Left cardiac atrium (tissue), 4 donors: ENCODE results near the gene PPM1M. TPM values are rescaled to one million over a fixed set of nuclear protein-coding genes. Genes with fewer than 3 reads are reported as not detected.
A peak's percentile ranks its signal among the peaks of the same experiment; 100 is the strongest.

Source experiments
- ATAC-seq, 2 donors: fragments of 200-7000 bp; cut with Tn5 transposase; one replicate each; pipeline ENCODE4 v1.9.1; 2020; ENCODE audit warnings: mild to moderate bottlenecking in 2 of 2, moderate library complexity in 2 of 2
- DNase-seq: peaks from one replicate; pipeline ENCODE4 v3.0.0-alpha.2; 2020
- intact Hi-C, 2 donors: fragments of 100-400 bp; cut with DNase I; formaldehyde crosslinking; loops; one replicate each; pipeline versions ENCODE4 v1.14.1 to v1.15.1; 2022 to 2023
- long read RNA-seq: library from polyadenylated mRNA; unstranded; transcript quantifications from one replicate; pipeline ENCODE4 v2.0.0, GENCODE V29; 2021
- total RNA-seq, 2 donors: library from RNA; stranded (reverse); fragmentation: NEBNext Ultra II Directional; extraction: Animal tissue kit (Norgen Biotek cat#: 25700); gene quantifications; one replicate each; pipeline ENCODE4 v1.2.1, GENCODE V29; 2021
- donor health status: DM: no; HTN: yes; CAD: no.
- donor health status: DM: no; HTN: yes; CAD: no; lungs with severe emphysema.
- donor health status: DM: yes; HTN: yes; CAD: no.
- donor health status: Dilated cardiomyopathy.

Gene PPM1M, protein sequence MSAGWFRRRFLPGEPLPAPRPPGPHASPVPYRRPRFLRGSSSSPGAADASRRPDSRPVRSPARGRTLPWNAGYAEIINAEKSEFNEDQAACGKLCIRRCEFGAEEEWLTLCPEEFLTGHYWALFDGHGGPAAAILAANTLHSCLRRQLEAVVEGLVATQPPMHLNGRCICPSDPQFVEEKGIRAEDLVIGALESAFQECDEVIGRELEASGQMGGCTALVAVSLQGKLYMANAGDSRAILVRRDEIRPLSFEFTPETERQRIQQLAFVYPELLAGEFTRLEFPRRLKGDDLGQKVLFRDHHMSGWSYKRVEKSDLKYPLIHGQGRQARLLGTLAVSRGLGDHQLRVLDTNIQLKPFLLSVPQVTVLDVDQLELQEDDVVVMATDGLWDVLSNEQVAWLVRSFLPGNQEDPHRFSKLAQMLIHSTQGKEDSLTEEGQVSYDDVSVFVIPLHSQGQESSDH
- 10 to 100 TPM; 11.8 to 17.4 TPM for total RNA-seq
- long read RNA-seq, transcript PPM1M-202 (10 exons, 2,193 nt) = major isoform, 12 of 18 reads
- long read RNA-seq, partial matches to known transcripts = 2 of 18 reads
- long read RNA-seq, other reads (novel, unspliced or antisense) = 4 of 18 reads

DNA sequence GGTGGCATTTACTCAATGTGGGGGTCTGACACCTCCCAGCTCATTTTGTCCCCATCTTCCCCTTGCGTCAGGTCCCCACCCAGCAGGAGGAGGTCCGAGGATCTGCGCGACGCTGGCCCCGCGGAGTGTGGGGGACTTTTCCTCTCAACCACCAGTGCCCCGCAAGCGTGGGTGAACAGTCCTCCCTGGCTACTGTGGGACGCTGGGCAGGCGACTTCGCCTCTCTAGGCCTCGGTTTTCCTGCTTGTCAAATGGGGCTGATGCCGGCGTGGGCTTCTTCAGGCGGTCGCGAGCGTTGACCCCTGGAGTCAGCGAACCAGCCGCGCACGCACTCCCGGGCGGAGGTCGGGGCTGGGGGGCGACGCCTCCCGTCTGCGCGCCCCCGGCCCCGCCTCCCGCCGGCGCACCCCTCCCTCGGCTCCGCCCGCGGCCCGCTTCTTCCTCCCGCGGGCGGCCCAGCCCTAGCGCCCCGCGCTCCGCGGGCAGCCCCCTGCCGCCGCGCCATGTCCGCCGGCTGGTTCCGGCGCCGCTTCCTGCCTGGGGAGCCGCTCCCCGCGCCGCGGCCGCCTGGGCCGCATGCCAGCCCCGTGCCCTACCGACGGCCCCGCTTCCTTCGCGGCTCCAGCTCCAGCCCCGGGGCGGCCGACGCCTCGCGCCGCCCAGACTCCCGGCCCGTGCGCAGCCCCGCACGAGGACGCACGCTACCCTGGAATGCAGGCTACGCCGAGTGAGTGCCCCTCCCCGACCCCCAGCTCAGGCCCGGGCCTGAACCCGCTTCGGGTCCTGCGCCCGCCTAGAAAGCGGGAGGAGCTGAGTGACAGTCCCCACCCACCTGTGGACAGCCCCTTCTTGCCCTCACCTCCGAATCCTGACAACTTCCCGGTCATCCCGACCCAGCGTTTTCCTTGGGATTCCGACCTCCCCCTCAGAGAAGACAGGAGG lies at the start of gene PPM1M:
Gene PPM1M, plus strand, starts transcription at position 438 of the 942 bp plus-strand sequence. Its CDS starts 66 bp downstream, at position 504.
- intact Hi-C loops = no loop called here
- DNase-seq (peak; percentile 62), ATAC-seq (peak; percentile 51 to 72)

DNA sequence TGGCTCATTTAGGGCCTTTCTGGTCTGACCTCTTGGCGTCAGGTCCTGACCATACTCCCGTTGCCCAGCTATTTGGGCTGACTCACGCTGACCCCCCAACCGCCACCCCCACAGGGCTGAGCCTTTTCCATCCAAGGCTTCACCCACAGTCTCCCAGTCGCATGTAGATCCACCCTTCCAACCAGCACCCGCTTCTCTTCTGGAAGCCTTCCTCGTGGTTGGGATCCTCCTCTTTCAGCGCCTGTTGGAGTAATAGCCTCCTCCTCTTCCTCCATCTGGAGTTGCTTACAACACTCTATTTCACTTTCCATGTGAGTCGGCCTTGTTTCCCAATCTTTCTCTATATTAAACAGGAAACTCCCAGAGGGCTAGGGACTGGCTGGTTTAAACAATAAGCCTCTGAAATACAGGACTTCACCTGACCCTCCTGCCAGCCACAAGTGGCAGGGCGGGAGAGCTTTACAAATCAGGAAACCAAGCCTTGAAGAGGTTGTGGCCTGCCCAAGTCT lies 49.7 kb upstream of the PPM1M start:
- intact Hi-C loops = loop anchor here in 1 of 2 donors (2.0 kb wide), 1 partner anchor 41 kb away; the partner anchor contains the start of gene POC1A
- peak; percentile 60 for DNase-seq
- ATAC-seq = peak; percentile 24 to 25

DNA sequence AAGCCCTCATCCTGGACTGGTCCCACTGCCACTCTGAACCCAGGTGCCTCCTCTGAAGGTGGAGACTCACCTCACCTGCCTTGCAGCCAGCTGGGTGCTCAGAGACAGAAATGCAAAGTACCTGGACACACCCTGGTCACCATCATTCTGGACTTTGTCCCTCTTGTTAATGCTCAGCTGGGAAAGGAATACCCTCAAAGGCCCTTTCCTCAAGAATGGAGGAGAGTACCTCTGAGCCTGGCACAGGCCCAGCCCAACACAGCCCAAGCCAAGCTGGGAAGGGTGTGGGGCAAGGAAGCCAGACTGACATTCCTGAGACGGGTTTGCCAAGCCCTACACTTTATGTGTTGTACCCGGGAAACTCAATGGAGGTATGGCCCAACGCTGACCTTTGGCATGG lies 48.6 kb upstream of the PPM1M start:
- DNase-seq (no peak), ATAC-seq (no peak)
- intact Hi-C loops = no loop called here

DNA sequence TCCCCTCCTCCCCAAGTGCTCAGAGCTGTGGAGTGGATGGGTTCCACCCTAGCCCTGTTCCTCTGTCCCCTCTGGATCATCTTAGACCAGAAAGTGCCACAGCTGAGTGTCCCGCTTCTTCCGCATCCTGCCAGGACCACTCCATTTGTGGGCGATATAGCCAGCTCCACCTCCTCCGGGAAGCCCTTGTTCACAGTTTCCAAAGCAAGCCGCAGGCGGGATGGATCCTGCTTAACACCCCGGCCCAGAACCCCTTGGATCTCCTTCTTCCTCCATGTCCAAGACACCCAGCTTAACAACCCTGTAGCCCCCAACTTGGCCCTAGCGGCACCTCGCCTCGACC lies 48.1 kb upstream of the PPM1M start:
- ATAC-seq (peak in 1 of 2 donors; percentile 3), DNase-seq (no peak)
- intact Hi-C loops = no loop called here

DNA sequence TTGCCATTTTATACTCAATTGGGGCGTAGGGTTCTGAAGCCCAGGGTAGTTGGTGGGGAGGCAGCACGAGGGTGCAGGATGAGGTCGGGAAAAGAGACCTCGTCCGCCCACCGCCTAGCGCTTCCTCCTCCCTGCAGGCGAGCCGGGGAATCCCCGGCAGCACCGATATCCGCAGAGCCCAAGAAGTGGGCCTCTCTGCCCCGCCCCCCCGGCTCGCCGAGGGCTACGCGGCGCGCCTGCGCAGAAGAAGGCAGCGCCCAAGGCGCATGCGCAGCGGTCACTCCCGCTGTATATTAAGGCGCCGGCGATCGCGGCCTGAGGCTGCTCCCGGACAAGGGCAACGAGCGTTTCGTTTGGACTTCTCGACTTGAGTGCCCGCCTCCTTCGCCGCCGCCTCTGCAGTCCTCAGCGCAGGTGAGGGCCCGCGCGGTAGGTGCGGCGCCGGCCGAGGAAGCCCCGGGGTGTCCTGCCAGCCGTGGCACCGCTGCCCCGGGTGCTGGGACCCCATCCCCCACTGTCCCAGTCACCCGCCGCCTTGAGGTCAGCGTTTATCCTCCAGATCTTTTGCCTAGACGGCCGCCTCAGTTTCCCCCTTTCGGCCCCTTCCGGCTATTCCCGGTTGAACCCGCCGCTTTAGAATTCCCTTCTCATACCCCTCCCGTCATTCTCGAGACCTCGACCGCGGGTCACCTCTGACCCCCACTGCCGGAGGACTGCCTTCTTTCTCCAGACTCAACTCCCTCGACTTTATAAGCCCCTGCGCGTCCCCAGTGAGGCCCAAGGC lies 47.5 kb upstream of the PPM1M start, which contains the start of gene ALAS1:
Gene ALAS1, plus strand, starts transcription at position 319 of the 784 bp plus-strand sequence. CDS start 1,082 bp downstream, outside the sequence.
- intact Hi-C loops = no loop called here
- ATAC-seq (peak; percentile 87 to 91), DNase-seq (peak; percentile 94)

DNA sequence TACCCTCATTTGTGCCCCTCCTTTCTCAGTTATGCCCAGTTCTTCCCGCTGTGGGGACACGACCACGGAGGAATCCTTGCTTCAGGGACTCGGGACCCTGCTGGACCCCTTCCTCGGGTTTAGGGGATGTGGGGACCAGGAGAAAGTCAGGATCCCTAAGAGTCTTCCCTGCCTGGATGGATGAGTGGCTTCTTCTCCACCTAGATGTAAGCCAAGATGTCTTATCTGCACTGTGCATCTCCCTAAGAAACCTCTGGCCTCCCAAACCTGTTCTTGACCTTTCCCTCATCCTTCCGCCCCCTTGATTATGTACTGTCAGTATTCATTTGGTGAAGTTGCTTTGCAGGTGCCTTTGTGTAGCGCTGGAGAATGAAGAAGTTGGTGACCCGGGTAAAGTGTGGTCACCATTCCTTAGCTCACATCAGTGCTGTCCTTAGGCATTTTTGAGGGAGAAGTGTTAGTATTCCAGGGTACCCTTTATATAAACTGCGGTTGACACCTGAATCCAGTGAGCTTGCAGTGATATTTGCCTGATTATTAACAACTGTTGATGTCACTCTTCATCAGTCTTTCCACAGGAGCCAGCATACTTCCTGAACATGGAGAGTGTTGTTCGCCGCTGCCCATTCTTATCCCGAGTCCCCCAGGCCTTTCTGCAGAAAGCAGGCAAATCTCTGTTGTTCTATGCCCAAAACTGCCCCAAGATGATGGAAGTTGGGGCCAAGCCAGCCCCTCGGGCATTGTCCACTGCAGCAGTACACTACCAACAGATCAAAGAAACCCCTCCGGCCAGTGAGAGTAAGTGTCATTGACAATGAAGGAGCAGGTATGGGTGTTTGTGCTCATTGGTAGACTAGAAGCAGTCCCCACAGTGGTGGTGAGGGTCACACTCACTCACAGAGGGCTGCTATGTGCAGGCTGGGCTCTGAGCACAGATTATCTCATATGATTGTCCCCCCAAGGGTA lies 46.6 kb upstream of the PPM1M start:
- ATAC-seq (no peak), DNase-seq (no peak)
- intact Hi-C loops = no loop called here

DNA sequence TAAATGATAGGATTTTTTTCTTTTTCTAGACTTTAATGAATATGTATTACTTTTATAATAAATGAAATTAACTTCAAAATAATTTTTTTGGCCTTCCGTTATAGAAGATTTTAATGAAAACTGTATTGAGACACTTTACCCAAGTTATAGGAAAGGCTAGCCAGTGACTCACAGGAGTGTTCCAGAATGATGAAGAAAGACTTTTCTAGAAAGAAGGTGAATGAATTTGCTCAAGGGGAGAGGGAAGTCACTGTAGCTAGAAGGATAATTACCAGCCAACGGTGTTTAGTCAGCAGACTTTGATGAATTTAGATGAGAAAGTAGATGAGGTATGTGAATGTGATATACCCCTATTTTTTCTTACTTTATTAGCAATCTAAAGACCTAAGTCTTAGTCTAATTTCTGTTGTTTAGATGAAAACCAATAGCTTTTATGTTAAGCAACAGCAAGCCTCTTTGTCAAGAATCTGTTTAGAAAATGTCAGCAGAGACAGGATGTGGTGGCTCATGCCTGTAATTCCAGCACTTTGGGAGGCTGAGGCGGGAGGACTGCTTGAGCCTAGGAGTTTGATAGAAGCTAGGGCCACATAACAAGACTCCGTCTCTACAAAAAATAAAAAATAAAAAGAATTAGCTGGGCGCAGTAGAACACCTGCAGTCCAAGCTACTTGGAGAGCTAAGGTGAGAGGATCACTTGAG lies 44.4 kb upstream of the PPM1M start:
- no peak for ATAC-seq
- intact Hi-C loops = no loop called here

DNA sequence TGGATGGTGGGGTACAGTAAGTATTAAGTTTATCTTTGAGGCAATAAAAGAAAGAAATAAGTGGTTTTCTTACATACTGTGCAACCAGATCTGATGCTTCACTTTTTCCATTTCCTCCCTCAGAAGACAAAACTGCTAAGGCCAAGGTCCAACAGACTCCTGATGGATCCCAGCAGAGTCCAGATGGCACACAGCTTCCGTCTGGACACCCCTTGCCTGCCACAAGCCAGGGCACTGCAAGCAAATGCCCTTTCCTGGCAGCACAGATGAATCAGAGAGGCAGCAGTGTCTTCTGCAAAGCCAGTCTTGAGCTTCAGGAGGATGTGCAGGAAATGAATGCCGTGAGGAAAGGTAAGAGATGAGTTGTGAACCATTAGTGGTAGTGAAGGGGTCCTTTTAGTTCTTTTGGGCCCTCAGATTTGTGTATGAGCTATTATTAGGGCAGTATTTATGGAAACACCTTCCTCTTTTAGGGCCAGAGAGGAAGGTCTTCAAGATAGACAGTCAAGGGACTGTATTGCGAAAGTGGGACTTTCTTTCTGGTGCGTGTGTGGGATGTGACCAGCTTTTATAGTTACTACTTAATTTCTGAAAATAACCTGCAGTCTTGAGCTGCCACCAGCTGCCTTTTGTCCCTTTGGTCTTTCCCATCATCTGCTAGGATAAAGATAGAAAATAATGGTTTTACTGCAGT lies 43.0 kb upstream of the PPM1M start:
- DNase-seq = no peak
- no peak for ATAC-seq
- intact Hi-C loops = no loop called here

More for the DNA sequence above, 44.4 kb upstream of the PPM1M start:
- no peak for DNase-seq

DNA sequence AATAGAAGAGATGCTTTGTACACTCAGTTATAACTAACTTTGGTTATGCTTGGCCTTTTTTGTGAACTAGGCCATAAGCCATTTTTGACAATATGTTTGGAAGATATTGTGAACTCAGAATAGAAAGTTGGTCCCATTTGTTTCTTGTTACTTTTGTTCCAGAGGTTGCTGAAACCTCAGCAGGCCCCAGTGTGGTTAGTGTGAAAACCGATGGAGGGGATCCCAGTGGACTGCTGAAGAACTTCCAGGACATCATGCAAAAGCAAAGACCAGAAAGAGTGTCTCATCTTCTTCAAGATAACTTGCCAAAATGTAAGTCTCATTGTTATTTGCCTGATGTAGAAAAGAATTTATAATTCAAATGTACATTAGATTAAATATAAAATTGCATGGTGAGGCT lies 41.9 kb upstream of the PPM1M start:
- intact Hi-C loops = no loop called here
- ATAC-seq (no peak), DNase-seq (no peak)

DNA sequence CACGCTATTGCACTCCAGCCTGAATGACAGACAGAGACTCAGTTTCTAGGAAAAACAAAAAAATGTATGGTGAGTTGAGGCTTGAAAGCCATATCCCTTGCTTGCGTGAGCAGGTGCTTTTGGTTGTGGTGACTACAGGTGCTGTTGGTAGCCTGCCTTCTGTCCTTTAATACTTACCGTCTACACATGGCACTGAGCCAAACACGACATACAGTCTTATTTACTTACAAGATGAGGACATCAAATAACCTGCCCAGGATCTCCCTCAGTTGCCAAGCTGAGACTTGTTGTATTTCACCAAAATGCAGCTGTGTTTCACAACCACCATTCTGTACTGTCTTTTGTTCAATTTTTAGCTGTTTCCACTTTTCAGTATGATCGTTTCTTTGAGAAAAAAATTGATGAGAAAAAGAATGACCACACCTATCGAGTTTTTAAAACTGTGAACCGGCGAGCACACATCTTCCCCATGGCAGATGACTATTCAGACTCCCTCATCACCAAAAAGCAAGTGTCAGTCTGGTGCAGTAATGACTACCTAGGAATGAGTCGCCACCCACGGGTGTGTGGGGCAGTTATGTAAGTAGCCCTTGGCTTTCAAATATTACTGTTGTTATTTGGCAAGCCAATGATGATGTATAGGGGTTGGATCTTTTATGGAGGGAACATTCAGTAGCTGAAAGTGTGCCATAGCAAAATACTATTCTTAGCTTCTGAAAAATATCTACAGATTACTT lies 41.1 kb upstream of the PPM1M start:
- intact Hi-C loops = no loop called here
- DNase-seq = no peak
- no peak for ATAC-seq

DNA sequence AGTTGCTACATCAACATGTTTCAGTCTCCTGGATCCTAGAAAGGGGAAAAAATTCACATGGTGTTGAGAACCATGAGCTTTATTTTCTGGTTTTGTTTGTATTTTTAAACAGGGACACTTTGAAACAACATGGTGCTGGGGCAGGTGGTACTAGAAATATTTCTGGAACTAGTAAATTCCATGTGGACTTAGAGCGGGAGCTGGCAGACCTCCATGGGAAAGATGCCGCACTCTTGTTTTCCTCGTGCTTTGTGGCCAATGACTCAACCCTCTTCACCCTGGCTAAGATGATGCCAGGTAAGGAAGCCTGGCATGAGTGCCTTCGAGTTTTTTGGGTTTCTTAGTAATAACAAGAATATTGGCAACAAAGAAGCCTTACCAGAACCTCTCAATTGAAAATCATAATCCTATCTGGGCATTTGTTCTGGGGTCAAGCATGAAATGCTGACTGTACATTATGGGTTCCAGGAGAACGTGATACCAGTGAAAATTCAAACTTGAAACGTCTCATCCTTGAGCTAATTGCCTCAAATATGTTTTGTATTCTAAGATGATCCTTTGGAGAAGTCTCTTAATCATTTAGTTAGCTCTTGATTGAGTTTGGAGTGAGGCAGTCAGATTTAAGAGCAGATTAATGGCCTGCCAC lies 39.7 kb upstream of the PPM1M start:
- intact Hi-C loops = no loop called here
- DNase-seq (no peak), ATAC-seq (no peak)

DNA sequence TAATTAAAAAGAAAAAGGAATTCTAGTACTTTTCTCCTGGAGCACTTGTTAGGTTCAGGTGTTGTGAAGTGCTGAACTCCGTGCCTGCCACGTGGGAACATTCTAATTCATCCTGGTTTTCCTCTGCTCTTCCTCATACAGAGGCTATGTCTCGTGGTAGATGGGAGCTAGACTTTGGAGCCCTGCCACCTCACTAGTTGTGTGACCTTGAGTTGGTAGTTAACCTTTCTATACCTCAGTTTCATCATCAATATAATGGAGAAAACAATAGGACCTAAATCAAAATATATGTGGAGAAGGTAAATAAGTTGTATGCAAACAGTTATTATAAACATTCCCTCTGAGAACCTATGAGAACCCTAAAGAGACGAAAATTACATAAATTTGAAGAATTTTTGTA lies 37.0 kb upstream of the PPM1M start:
- DNase-seq (no peak), ATAC-seq (no peak)
- intact Hi-C loops = no loop called here

DNA sequence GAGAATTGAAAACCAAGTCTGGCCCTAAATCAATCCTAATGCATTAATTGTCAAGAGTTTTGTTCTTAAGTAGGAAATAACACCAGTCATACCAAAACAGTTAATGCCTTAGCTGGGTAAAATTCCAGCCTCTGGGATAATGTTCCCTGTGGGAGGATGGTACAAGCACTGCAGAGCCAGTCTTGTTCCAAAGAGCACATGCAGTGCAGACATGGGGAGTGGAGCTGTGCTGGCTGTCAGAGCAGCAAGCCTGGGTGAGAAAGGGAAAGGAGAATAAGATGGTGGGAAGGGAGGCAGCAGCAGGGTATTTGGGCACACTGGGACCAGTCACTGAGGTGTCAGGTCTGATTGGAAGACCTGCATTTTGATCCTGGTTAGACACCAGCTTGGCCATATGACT lies 35.5 kb upstream of the PPM1M start:
- ATAC-seq (no peak), DNase-seq (no peak)
- intact Hi-C loops = loop anchor here in 1 of 2 donors (10.0 kb wide), 1 partner anchor 205 kb away; no protein-coding TSS in a partner anchor

DNA sequence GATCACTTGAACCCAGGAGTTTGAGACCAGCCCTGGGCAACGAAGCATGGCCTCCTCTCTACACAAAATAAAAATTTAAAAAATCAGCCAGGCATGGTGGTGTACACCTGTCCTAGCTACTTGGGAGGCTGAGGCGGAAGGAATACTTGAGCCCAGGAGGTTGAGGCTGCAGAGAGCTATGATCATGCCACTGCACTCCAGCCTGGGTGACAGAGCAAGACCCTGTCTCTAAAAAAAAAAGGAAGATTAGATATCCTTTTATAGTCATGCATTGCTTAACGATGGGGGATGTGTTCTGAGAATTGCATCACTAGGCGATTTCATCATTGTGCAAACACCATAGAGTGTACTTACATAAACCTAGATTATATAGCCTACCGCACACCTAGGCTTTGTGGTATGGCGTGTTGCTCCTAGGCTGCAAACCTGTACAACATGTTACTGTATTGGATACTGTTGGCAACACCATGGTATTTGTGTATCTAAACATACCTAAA lies 35.0 kb upstream of the PPM1M start:
- DNase-seq (no peak), ATAC-seq (peak; percentile 39 to 50)
- intact Hi-C loops = loop anchor here in 1 of 2 donors (10.0 kb wide), 1 partner anchor 206 kb away; no protein-coding TSS in a partner anchor
